Measurements from ENCODE around the gene ENTPD2.

Gene ENTPD2

GRCh38 chr9:137079401-137079787 lies 25.5 kb upstream of the ENTPD2 start:
- no peak for DNase-seq (ENCODE audit: low read depth in 2 of 2)

- DNase-seq (ENCODE audit: low read depth in 2 of 2): no peak
Observed at GRCh38 chr9:137078701-137079400, 25.0 kb upstream of the ENTPD2 start.

GRCh38 chr9:137077758-137078693 lies 24.2 kb upstream of the ENTPD2 start:
- DNase-seq (ENCODE audit: low read depth in 2 of 2): no peak

GRCh38 chr9:137077010-137077747 lies 23.3 kb upstream of the ENTPD2 start, which contains the start of gene UAP1L1:
Gene UAP1L1, plus strand, starts transcription at chr9:137077517. Its CDS starts 16 bp downstream, at chr9:137077533.
- DNase-seq (ENCODE audit: low read depth in 2 of 2): no peak

- no peak for DNase-seq (ENCODE audit: low read depth in 2 of 2)
Observed at GRCh38 chr9:137076636-137077009, 22.8 kb upstream of the ENTPD2 start.

- no peak for DNase-seq (ENCODE audit: low read depth in 2 of 2)
Observed at GRCh38 chr9:137075275-137075775, 21.5 kb upstream of the ENTPD2 start.

- DNase-seq (ENCODE audit: low read depth in 2 of 2): no peak
Observed at GRCh38 chr9:137074657-137075274, 20.9 kb upstream of the ENTPD2 start.

GRCh38 chr9:137073992-137074399 lies 20.1 kb upstream of the ENTPD2 start:
- DNase-seq (ENCODE audit: low read depth in 2 of 2): no peak

- DNase-seq (ENCODE audit: low read depth in 2 of 2): no peak
Observed at GRCh38 chr9:137071282-137071681, 17.4 kb upstream of the ENTPD2 start.

GRCh38 chr9:137070906-137071275 lies 17.0 kb upstream of the ENTPD2 start:
- no peak for DNase-seq (ENCODE audit: low read depth in 2 of 2)

- DNase-seq (ENCODE audit: low read depth in 2 of 2): peak; percentile 70 to 73
Observed at GRCh38 chr9:137070201-137070905, 16.5 kb upstream of the ENTPD2 start, which contains the start of gene SAPCD2. Gene SAPCD2, minus strand, starts transcription at chr9:137070557. Its CDS starts 97 bp downstream, at chr9:137070460.

GRCh38 chr9:137069508-137070091 lies 15.7 kb upstream of the ENTPD2 start:
- no peak for DNase-seq (ENCODE audit: low read depth in 2 of 2)

- DNase-seq (ENCODE audit: low read depth in 2 of 2): no peak
Observed at GRCh38 chr9:137068539-137069507, 15.0 kb upstream of the ENTPD2 start.

- peak; percentile 66 to 73 for DNase-seq (ENCODE audit: low read depth in 2 of 2)
Observed at GRCh38 chr9:137067860-137068538, 14.1 kb upstream of the ENTPD2 start.

- DNase-seq (ENCODE audit: low read depth in 2 of 2): no peak
Observed at GRCh38 chr9:137066096-137066861, 12.4 kb upstream of the ENTPD2 start.

- DNase-seq (ENCODE audit: low read depth in 2 of 2): no peak
Observed at GRCh38 chr9:137065336-137065967, 11.6 kb upstream of the ENTPD2 start.

- no peak for DNase-seq (ENCODE audit: low read depth in 2 of 2)
Observed at GRCh38 chr9:137064880-137065164, 11.0 kb upstream of the ENTPD2 start.
